ENCODE data around the gene TYW1.
"Not testable (repeated sequence)": the region's sequence is repeated elsewhere in the genome, so short reads cannot be mapped to it uniquely, and the experiment has no call there.

GRCh38 chr7:67264000-67264399 lies 267.4 kb downstream of the TYW1 start:
- not testable (repeated sequence) for TF ChIP-seq RBBP5 (IDR thresholded peaks at IDR 0.05; ENCODE audit: borderline replicate concordance, low read depth, low read length); EP300 (IDR thresholded peaks at IDR 0.05; ENCODE audit: borderline replicate concordance in 1 of 2, low read depth in 2 of 2, low read length in 2 of 2); GABPA (IDR thresholded peaks at IDR 0.05; ENCODE audit: borderline replicate concordance, insufficient read depth, low read length); SUZ12 (IDR thresholded peaks at IDR 0.05; ENCODE audit: low read length); EGR1 (IDR thresholded peaks at IDR 0.05; ENCODE audit: borderline replicate concordance, low read depth, low read length)
- TF ChIP-seq, protein P1, sequence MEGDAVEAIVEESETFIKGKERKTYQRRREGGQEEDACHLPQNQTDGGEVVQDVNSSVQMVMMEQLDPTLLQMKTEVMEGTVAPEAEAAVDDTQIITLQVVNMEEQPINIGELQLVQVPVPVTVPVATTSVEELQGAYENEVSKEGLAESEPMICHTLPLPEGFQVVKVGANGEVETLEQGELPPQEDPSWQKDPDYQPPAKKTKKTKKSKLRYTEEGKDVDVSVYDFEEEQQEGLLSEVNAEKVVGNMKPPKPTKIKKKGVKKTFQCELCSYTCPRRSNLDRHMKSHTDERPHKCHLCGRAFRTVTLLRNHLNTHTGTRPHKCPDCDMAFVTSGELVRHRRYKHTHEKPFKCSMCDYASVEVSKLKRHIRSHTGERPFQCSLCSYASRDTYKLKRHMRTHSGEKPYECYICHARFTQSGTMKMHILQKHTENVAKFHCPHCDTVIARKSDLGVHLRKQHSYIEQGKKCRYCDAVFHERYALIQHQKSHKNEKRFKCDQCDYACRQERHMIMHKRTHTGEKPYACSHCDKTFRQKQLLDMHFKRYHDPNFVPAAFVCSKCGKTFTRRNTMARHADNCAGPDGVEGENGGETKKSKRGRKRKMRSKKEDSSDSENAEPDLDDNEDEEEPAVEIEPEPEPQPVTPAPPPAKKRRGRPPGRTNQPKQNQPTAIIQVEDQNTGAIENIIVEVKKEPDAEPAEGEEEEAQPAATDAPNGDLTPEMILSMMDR (IDR thresholded peaks at IDR 0.05; ENCODE audit: control extremely low read depth in 1 of 3, insufficient read depth in 1 of 3, low read depth in 1 of 3, low read length in 3 of 3) = not testable (repeated sequence)
- TF ChIP-seq, protein P2, sequence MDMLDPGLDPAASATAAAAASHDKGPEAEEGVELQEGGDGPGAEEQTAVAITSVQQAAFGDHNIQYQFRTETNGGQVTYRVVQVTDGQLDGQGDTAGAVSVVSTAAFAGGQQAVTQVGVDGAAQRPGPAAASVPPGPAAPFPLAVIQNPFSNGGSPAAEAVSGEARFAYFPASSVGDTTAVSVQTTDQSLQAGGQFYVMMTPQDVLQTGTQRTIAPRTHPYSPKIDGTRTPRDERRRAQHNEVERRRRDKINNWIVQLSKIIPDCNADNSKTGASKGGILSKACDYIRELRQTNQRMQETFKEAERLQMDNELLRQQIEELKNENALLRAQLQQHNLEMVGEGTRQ (IDR thresholded peaks at IDR 0.05; ENCODE audit: low read length) = not testable (repeated sequence)

Measured in H1 (cell line).